C4-2B (cell line): ENCODE results near the gene GLI3.

Source experiments
- ZFX ChIP-seq: fragments of 450-650 bp; IDR thresholded peaks from 2 replicates; pipeline ENCODE4 v1.6.1; 2017
- TF ChIP-seq, protein P1 (sequence below): fragments of 450-650 bp; conservative IDR thresholded peaks from 2 replicates; pipeline ENCODE4 v1.5.1; 2017; ENCODE audit warnings: mild to moderate bottlenecking

DNA sequence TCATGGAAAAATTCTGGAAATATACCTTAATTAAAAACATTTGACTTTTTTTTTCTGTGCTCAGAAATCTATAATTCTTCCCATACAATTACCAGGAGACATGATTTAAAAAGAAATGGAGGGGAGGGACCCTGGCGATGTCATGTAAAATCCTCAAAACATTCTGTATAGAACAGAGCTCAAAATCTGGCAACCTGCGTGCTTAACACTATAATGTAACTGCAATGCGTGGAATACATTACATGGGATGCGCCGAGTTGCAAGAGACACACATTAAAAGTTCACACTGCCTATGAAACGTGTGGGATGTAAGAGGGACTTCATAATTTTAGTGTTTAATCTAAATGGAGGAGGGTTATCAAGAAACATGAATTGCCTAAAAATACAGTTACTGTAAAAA lies 215.0 kb downstream of the GLI3 start:
- TF ChIP-seq, protein P1, sequence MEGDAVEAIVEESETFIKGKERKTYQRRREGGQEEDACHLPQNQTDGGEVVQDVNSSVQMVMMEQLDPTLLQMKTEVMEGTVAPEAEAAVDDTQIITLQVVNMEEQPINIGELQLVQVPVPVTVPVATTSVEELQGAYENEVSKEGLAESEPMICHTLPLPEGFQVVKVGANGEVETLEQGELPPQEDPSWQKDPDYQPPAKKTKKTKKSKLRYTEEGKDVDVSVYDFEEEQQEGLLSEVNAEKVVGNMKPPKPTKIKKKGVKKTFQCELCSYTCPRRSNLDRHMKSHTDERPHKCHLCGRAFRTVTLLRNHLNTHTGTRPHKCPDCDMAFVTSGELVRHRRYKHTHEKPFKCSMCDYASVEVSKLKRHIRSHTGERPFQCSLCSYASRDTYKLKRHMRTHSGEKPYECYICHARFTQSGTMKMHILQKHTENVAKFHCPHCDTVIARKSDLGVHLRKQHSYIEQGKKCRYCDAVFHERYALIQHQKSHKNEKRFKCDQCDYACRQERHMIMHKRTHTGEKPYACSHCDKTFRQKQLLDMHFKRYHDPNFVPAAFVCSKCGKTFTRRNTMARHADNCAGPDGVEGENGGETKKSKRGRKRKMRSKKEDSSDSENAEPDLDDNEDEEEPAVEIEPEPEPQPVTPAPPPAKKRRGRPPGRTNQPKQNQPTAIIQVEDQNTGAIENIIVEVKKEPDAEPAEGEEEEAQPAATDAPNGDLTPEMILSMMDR: no peak
- TF ChIP-seq ZFX: no peak
